WERI-Rb-1 (cell line): ENCODE results near the gene TMEM62.

Source experiments
- DNase-seq: peaks from one replicate; pipeline ENCODE4 v3.0.0-alpha.2; 2020
- H3K27ac ChIP-seq: fragments of 250-450 bp; sonication (Bioruptor Pico); 2 replicates; pipeline ENCODE4 v1.5.1; 2020; ENCODE audit warnings: mild to moderate bottlenecking, moderate library complexity
- H3K27me3 ChIP-seq: fragments of 250-450 bp; sonication (Bioruptor Pico); 2 replicates; pipeline ENCODE4 v1.5.1; 2021; ENCODE audit warnings: mild to moderate bottlenecking, low read depth, moderate library complexity; ENCODE audit not compliant: insufficient read depth, severe bottlenecking
- H3K36me3 ChIP-seq: fragments of 250-450 bp; sonication (Bioruptor Pico); 2 replicates; pipeline ENCODE4 v1.5.1; 2020; ENCODE audit warnings: mild to moderate bottlenecking, moderate library complexity
- H3K4me3 ChIP-seq: 2 replicates; pipeline ENCODE4 v1.5.1; 2011; ENCODE audit warnings: low read depth, mild to moderate bottlenecking, control low read depth, low read length
- H3K9me3 ChIP-seq: fragments of 250-450 bp; sonication (Bioruptor Pico); 2 replicates; pipeline ENCODE4 v1.5.1; 2021; ENCODE audit warnings: mild to moderate bottlenecking, moderate library complexity; ENCODE audit not compliant: severe bottlenecking
- TF ChIP-seq, protein P1 (sequence below): IDR thresholded peaks from 2 replicates; pipeline ENCODE4 v1.5.1; 2011; ENCODE audit warnings: low read depth, mild to moderate bottlenecking, control low read depth, inconsistent platforms, low read length

Gene TMEM62

DNA sequence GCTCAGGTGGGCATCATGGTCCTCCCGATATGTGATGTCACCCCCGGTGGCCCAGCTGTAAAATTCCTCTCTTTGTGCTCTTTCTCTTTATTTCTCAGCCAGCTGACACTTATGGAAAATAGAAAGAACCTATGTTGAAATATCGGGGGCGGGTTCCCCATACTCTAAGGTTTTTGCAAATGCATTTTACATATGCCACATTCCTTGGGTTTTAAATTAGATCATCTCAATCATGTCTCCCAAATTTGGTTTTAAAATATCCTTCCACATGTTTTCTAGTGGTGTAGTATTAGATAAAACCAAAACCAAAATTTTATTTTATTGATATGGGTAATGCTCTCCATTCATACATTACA is 4.4 kb upstream of the TMEM62 start:
- Histone ChIP-seq H3K27ac (no peak overlapping the region), H3K27me3 (no peaks in the 10 kb centered on the region), H3K36me3 (no peaks in the 10 kb centered on the region), H3K9me3 (peaks cover 3% of the 10 kb centered on the region), H3K4me3 (no peak overlapping the region)
- no peak for DNase-seq
- TF ChIP-seq, protein P1, sequence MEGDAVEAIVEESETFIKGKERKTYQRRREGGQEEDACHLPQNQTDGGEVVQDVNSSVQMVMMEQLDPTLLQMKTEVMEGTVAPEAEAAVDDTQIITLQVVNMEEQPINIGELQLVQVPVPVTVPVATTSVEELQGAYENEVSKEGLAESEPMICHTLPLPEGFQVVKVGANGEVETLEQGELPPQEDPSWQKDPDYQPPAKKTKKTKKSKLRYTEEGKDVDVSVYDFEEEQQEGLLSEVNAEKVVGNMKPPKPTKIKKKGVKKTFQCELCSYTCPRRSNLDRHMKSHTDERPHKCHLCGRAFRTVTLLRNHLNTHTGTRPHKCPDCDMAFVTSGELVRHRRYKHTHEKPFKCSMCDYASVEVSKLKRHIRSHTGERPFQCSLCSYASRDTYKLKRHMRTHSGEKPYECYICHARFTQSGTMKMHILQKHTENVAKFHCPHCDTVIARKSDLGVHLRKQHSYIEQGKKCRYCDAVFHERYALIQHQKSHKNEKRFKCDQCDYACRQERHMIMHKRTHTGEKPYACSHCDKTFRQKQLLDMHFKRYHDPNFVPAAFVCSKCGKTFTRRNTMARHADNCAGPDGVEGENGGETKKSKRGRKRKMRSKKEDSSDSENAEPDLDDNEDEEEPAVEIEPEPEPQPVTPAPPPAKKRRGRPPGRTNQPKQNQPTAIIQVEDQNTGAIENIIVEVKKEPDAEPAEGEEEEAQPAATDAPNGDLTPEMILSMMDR, result no peak

DNA sequence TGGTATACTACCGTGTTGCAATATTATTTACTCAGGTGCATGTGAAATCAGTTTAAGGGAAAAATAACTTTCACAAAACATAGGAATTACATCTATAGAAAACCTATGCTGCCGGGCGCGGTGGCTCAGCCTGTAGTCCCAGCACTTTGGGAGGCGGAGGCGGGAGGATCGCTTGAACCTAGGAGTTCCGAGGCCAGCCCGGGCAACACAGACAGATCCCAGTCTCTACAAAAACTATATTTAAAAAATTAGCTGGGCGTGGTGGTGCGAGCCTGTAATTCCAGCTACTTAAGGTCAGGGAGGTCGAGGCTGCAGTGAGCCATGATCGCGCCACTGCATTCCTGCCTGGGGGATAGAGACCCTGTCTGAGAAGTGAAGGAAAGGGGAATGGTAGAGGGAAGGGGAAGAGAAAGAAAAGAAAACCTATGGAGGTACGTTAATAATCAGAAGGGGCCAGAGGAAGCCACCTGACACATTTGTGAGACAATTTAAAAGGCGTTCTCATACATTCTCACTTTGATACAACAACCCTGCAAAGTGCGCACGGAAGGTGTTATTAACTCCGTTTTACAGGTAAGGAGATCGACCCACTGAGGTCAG is 456 bp upstream of the TMEM62 start:
- H3K4me3 ChIP-seq, result peak overlapping the region; percentile 54
- H3K36me3 ChIP-seq, result peaks cover 25% of the 10 kb centered on the region
- H3K27ac ChIP-seq, result peak overlapping the region; percentile 71
- DNase-seq, result peak; percentile 10
- TF ChIP-seq, protein P1, result no peak
- H3K27me3 ChIP-seq, result no peaks in the 10 kb centered on the region
- H3K9me3 ChIP-seq, result peaks cover 3% of the 10 kb centered on the region

DNA sequence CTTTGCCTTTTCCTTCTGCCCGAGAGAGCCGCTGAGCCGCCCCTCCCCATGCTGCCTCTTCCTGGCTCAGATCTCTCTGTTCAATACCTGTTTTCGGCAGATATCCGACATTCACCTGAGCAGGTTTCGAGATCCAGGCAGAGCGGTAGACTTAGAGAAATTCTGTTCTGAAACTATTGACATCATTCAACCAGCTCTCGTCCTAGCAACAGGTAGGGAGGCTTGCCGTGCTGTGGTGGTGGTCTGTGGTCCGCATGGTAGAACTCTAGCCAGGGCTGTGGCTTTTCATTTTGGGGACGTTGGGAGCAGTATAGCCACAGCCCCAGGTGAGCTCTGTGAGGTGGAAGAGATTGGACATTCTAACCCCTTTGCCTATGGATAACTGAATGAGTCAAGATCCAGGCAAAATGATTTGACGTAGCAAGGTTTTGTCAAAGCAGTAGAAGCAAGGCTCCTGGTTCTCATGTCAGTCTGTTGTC is 810 bp downstream of the TMEM62 start:
- H3K9me3 ChIP-seq, result no peaks in the 10 kb centered on the region
- TF ChIP-seq, protein P1, result no peak

DNA sequence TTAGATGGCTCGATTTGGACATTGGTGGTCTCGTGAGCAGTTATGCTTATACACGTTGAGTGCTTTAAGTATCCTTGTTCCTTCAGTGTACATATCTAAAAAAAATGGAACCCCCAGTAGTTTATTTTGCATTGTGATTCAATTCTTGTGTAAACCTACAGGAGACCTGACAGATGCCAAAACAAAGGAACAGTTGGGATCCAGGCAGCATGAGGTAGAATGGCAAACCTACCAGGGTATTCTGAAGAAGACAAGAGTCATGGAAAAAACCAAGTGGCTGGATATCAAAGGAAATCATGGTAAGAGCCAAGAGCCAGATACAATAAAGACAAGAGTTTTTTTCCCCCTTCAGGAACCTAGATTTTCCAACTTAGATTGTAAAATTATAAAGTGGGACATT is 2.0 kb downstream of the TMEM62 start:
- H3K4me3 ChIP-seq, result no peak overlapping the region
- TF ChIP-seq, protein P1, result no peak
- no peak for DNase-seq
- H3K27ac ChIP-seq, result no peak overlapping the region
- H3K27me3 ChIP-seq, result no peaks in the 10 kb centered on the region
- peaks cover 41% of the 10 kb centered on the region for H3K36me3 ChIP-seq
- no peaks in the 10 kb centered on the region for H3K9me3 ChIP-seq

More for the DNA sequence above, 810 bp downstream of the TMEM62 start:
- Histone ChIP-seq H3K4me3 (peak overlapping the region; percentile 54), H3K36me3 (peaks cover 32% of the 10 kb centered on the region), H3K27ac (peak overlapping the region; percentile 71), H3K27me3 (no peaks in the 10 kb centered on the region)
- DNase-seq, result no peak

DNA sequence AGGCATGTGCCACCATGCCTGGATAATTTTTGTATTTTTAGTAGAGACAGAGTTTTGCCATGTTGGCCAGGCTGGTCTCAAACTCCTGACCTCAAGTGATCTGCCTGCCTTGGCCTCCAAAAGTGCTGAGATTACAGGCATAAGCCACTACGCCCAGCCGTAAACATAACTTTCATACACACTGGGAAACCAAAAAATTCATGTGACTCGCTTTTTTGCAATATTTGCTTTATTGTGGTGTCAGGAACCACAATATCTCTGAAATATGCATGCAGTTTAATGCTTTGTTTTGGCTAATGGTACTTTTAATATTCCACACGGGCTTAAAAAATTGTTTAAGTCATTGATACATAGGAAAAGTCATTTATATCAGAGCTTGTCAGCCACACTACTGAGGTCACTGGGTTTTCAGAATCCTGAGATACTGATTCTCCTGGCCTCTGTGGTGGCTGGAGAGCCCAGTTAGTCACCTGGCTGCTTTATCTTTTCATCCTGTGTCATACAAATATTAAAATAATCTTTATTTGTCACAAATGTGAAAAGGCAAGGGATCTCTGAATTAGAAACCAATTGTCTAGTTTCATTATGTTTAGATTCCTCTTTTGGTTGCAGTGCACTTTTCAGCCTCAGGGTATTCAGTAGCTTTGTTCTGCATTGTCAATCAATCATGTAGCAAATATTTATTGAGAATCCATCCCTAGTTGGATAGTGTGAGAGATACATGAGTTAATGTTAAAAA is 10.0 kb downstream of the TMEM62 start:
- H3K36me3 ChIP-seq, result peaks cover 28% of the 10 kb centered on the region
- no peak overlapping the region for H3K27ac ChIP-seq
- H3K4me3 ChIP-seq, result no peak overlapping the region
- DNase-seq, result no peak
- TF ChIP-seq, protein P1, result no peak
- H3K27me3 ChIP-seq, result no peaks in the 10 kb centered on the region
- no peaks in the 10 kb centered on the region for H3K9me3 ChIP-seq

DNA sequence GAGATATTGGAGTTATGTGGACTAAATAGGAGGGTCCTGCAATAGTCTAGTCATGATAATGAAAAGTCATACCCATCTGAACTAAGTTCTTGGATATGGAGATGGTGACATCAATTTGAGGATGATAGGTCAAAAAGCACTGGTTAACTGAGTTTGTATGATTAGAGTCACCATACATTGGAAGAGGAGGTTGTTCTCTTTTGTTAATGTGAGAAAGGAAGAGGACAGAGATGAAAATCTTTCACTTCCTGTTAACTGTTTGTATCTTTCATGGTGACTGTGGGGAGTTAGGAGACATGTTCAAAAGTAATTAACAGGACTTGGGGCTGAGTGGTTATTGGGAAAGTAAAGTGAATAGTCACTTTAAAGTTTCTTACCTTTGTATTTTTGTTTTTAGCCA is 11.1 kb downstream of the TMEM62 start:
- no peaks in the 10 kb centered on the region for H3K27me3 ChIP-seq
- DNase-seq, result no peak
- TF ChIP-seq, protein P1, result no peak
- peaks cover 22% of the 10 kb centered on the region for H3K36me3 ChIP-seq
- no peaks in the 10 kb centered on the region for H3K9me3 ChIP-seq
- no peak overlapping the region for H3K27ac ChIP-seq
- no peak overlapping the region for H3K4me3 ChIP-seq
